PFSK-1 (cell line): ENCODE results near the gene RTEL1.

ENCODE experiments used
- FOXP2 ChIP-seq: optimal IDR thresholded peaks from 2 replicates; pipeline ENCODE3; 2011; ENCODE audit warnings: borderline replicate concordance, control low read depth, inconsistent platforms; ENCODE audit not compliant: insufficient read depth; ENCODE audit errors: extremely low read length, extremely low read depth
- POLR2AphosphoS5 ChIP-seq: IDR thresholded peaks from 2 replicates; pipeline ENCODE4 v1.6.1; 2012; ENCODE audit warnings: low read depth, mild to moderate bottlenecking, control low read depth, low read length, moderate library complexity
- REST ChIP-seq, 2 experiments: IDR thresholded peaks; 2 replicates each; pipeline versions ENCODE4 v1.6.1 to v1.8.0; 2011 to 2012; ENCODE audit warnings: low read depth in 2 of 2, low read length in 2 of 2, control low read depth in 1 of 2, inconsistent platforms in 1 of 2, mild to moderate bottlenecking in 1 of 2, moderate library complexity in 1 of 2; ENCODE audit not compliant: insufficient read depth in 1 of 2
- SIN3A ChIP-seq: IDR thresholded peaks from 2 replicates; pipeline ENCODE4 v1.6.1; 2012; ENCODE audit warnings: mild to moderate bottlenecking, low read length, moderate library complexity, borderline replicate concordance; ENCODE audit not compliant: insufficient read depth
- TAF1 ChIP-seq: IDR thresholded peaks from 2 replicates; pipeline ENCODE4 v1.6.1; 2012; ENCODE audit warnings: low read length, control low read depth, borderline replicate concordance; ENCODE audit not compliant: insufficient read depth

The RTEL1 gene

GRCh38 chr20:63693733-63694583 is 35.8 kb downstream of the RTEL1 start:
- TF ChIP-seq FOXP2 (no peak), TAF1 (no peak), SIN3A (no peak), REST (IDR thresholded peaks at IDR 0.05; ENCODE audit: insufficient read depth in 1 of 2, low read depth in 2 of 2, low read length in 2 of 2) (no peak), POLR2AphosphoS5 (no peak)

- TF ChIP-seq POLR2AphosphoS5 (0 out of 2 replicates have a peak, but pooled peaks have one; percentile 17), REST (IDR thresholded peaks at IDR 0.05; ENCODE audit: insufficient read depth in 1 of 2, low read depth in 2 of 2, low read length in 2 of 2) (no peak)
Observed at GRCh38 chr20:63694584-63695423, 36.7 kb downstream of the RTEL1 start.

GRCh38 chr20:63695424-63696305 is 37.6 kb downstream of the RTEL1 start:
- no peak for TF ChIP-seq POLR2AphosphoS5
- TF ChIP-seq REST (IDR thresholded peaks at IDR 0.05; ENCODE audit: insufficient read depth in 1 of 2, low read depth in 2 of 2, low read length in 2 of 2) = no peak
- no peak; the same call in 1 of the 2 replicates for TF ChIP-seq SIN3A
- no peak for TF ChIP-seq TAF1
- no peak for TF ChIP-seq FOXP2

- TF ChIP-seq REST (IDR thresholded peaks at IDR 0.05; ENCODE audit: insufficient read depth in 1 of 2, low read depth in 2 of 2, low read length in 2 of 2) (0 out of 4 replicates have a peak, but pooled peaks have one; percentile 11 to 45), FOXP2 (no peak)
Observed at GRCh38 chr20:63696306-63696627, 38.2 kb downstream of the RTEL1 start.
